ENCODE results near the gene SYDE2.

The SYDE2 gene

GRCh38 chr1:85121744-85122143, 79.1 kb downstream of the SYDE2 start:
- no peak for DNase-seq

GRCh38 chr1:85118751-85119150, 82.1 kb downstream of the SYDE2 start:
- no peak for DNase-seq

GRCh38 chr1:85116856-85117255, 84.0 kb downstream of the SYDE2 start:
- no peak for DNase-seq

- no peak for DNase-seq
Measured at GRCh38 chr1:85115933-85116332, 84.9 kb downstream of the SYDE2 start.

- DNase-seq: no peak
Measured at GRCh38 chr1:85111695-85112094, 89.1 kb downstream of the SYDE2 start.

GRCh38 chr1:85109475-85109874, 91.3 kb downstream of the SYDE2 start:
- peak; percentile 78 for DNase-seq
